ENCODE results near the gene BTD. TPM values are rescaled to one million over a fixed set of nuclear protein-coding genes. Genes with fewer than 3 reads are reported as not detected.

BTD gene
- total and polyA plus RNA-seq, 2 donors (not counting 3 experiments of a cell fraction or from before 2014, with no cell fraction given), result 20.3 to 32.2 TPM

GRCh38 chr3:15591242-15591641 is 10.3 kb upstream of the BTD start:
- no peaks in the 10 kb centered on the region for H3K79me2 ChIP-seq (ENCODE audit: control insufficient read depth, insufficient read depth, low read length)
- H2AFZ ChIP-seq (ENCODE audit: low read depth, low read length), result no peak overlapping the region
- H3K27ac ChIP-seq (ENCODE audit: insufficient read depth, low read depth, low read length), result no peak overlapping the region
- dilution Hi-C loops (cut with MboI; ENCODE audit: extremely low pct_ligation_motif_present, low sequenced_read_pairs), result no loop called here
- TF ChIP-seq EZH2 (IDR thresholded peaks at IDR 0.05; ENCODE audit: borderline replicate concordance, low read depth, low read length, severe bottlenecking) (no peak), POLR2A (IDR thresholded peaks at IDR 0.05; ENCODE audit: low read depth, low read length) (no peak)
- TF ChIP-seq, protein P1, sequence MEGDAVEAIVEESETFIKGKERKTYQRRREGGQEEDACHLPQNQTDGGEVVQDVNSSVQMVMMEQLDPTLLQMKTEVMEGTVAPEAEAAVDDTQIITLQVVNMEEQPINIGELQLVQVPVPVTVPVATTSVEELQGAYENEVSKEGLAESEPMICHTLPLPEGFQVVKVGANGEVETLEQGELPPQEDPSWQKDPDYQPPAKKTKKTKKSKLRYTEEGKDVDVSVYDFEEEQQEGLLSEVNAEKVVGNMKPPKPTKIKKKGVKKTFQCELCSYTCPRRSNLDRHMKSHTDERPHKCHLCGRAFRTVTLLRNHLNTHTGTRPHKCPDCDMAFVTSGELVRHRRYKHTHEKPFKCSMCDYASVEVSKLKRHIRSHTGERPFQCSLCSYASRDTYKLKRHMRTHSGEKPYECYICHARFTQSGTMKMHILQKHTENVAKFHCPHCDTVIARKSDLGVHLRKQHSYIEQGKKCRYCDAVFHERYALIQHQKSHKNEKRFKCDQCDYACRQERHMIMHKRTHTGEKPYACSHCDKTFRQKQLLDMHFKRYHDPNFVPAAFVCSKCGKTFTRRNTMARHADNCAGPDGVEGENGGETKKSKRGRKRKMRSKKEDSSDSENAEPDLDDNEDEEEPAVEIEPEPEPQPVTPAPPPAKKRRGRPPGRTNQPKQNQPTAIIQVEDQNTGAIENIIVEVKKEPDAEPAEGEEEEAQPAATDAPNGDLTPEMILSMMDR (IDR thresholded peaks at IDR 0.05; ENCODE audit: extremely low read depth in 1 of 2, insufficient read depth in 1 of 2, low read depth in 1 of 2, low read length in 2 of 2), result no peak
- H3K36me3 ChIP-seq (ENCODE audit: control insufficient read depth in 2 of 2, extremely low read depth in 1 of 2, insufficient read depth in 2 of 2, low read length in 2 of 2), result peaks cover 2 to 11% of the 10 kb centered on the region in 2 experiments
- no peaks in the 10 kb centered on the region for H3K9me3 ChIP-seq (replicated peaks; ENCODE audit: control insufficient read depth, insufficient read depth, low read length)
- FAIRE-seq, result no peak
- H3K4me3 ChIP-seq (replicated peaks in 1 of 3; ENCODE audit: insufficient read depth in 1 of 3, low read depth in 1 of 3, low read length in 3 of 3), result no peak overlapping the region
- ChIA-PET POLR2A (no interaction called here), CTCF (no interaction called here)
- H3K9ac ChIP-seq (replicated peaks; ENCODE audit: extremely low read depth, insufficient read depth, low read length), result no peak overlapping the region
- no peaks in the 10 kb centered on the region for H3K4me1 ChIP-seq (ENCODE audit: control insufficient read depth, extremely low read depth, insufficient read depth, low read length)
- H3K9me1 ChIP-seq (replicated peaks; ENCODE audit: control insufficient read depth, extremely low read depth, insufficient read depth, low read length), result no peaks in the 10 kb centered on the region
- intact Hi-C loops (cut with micrococcal nuclease), result no loop called here
- no peak overlapping the region for H3K4me2 ChIP-seq (ENCODE audit: insufficient read depth, low read length)
- no peak for DNase-seq (ENCODE audit: low read depth, low spot score)
- H3K27me3 ChIP-seq (ENCODE audit: control insufficient read depth in 2 of 2, insufficient read depth in 2 of 2, low read length in 2 of 2), result no peaks in the 10 kb centered on the region
- no peaks in the 10 kb centered on the region for H4K20me1 ChIP-seq (replicated peaks; ENCODE audit: control insufficient read depth, extremely low read depth, insufficient read depth, low read length)
- no TSS peak for BruUV-seq (replicated peaks)

- BruUV-seq (replicated peaks), result no TSS peak
- Histone ChIP-seq H3K9me1 (replicated peaks; ENCODE audit: control insufficient read depth, extremely low read depth, insufficient read depth, low read length) (no peaks in the 10 kb centered on the region), H3K9ac (replicated peaks; ENCODE audit: extremely low read depth, insufficient read depth, low read length) (no peak overlapping the region), H3K27me3 (ENCODE audit: control insufficient read depth in 2 of 2, insufficient read depth in 2 of 2, low read length in 2 of 2) (no peaks in the 10 kb centered on the region), H2AFZ (ENCODE audit: low read depth, low read length) (no peak overlapping the region), H3K36me3 (ENCODE audit: control insufficient read depth in 2 of 2, extremely low read depth in 1 of 2, insufficient read depth in 2 of 2, low read length in 2 of 2) (peaks cover 2 to 11% of the 10 kb centered on the region in 2 experiments), H4K20me1 (replicated peaks; ENCODE audit: control insufficient read depth, extremely low read depth, insufficient read depth, low read length) (no peaks in the 10 kb centered on the region), H3K79me2 (ENCODE audit: control insufficient read depth, insufficient read depth, low read length) (no peaks in the 10 kb centered on the region), H3K4me3 (replicated peaks in 1 of 3; ENCODE audit: insufficient read depth in 1 of 3, low read depth in 1 of 3, low read length in 3 of 3) (no peak overlapping the region), H3K4me1 (ENCODE audit: control insufficient read depth, extremely low read depth, insufficient read depth, low read length) (no peaks in the 10 kb centered on the region), H3K9me3 (replicated peaks; ENCODE audit: control insufficient read depth, insufficient read depth, low read length) (no peaks in the 10 kb centered on the region), H3K4me2 (ENCODE audit: insufficient read depth, low read length) (no peak overlapping the region), H3K27ac (ENCODE audit: insufficient read depth, low read depth, low read length) (no peak overlapping the region)
- TF ChIP-seq FOS (IDR thresholded peaks at IDR 0.05; ENCODE audit: borderline replicate concordance, insufficient read depth, low read length), result no peak
- TF ChIP-seq GATA2 (IDR thresholded peaks at IDR 0.05; ENCODE audit: insufficient read depth, insufficient read length, low read depth, low read length), result no peak
- TF ChIP-seq, protein P1 (IDR thresholded peaks at IDR 0.05; ENCODE audit: extremely low read depth in 1 of 2, insufficient read depth in 1 of 2, low read depth in 1 of 2, low read length in 2 of 2), result no peak
- TF ChIP-seq POLR2A (IDR thresholded peaks at IDR 0.05; ENCODE audit: low read depth, low read length), result no peak
- TF ChIP-seq MAX (IDR thresholded peaks at IDR 0.05; ENCODE audit: insufficient read depth, insufficient read length), result no peak
- TF ChIP-seq POLR2AphosphoS5 (IDR thresholded peaks at IDR 0.05; ENCODE audit: insufficient read depth, low read depth, low read length), result no peak
- TF ChIP-seq JUN (IDR thresholded peaks at IDR 0.05; ENCODE audit: borderline replicate concordance, insufficient read depth, insufficient read length, low read depth), result no peak
- TF ChIP-seq EZH2 (IDR thresholded peaks at IDR 0.05; ENCODE audit: borderline replicate concordance, low read depth, low read length, severe bottlenecking), result no peak
- no peak for TF ChIP-seq MYC (IDR thresholded peaks at IDR 0.05; ENCODE audit: low read depth, low read length)
- ChIA-PET CTCF (no interaction called here), POLR2A (no interaction called here)
- intact Hi-C loops (cut with micrococcal nuclease) (no loop called here), dilution Hi-C loops (cut with MboI; ENCODE audit: extremely low pct_ligation_motif_present, low sequenced_read_pairs) (no loop called here)
- no peak for DNase-seq (ENCODE audit: low read depth, low spot score)
- no peak for FAIRE-seq
Measured at GRCh38 chr3:15591928-15592327, 9.6 kb upstream of the BTD start.

Data from endothelial cell of umbilical vein (primary cell).